Stimulated activated CD8-positive, alpha-beta memory T cell treated with anti-CD3 and anti-CD28 coated beads, Interleukin-12 subunit alpha, Interleukin-12 subunit beta, amount 100 ng/mL, for 4 hours (primary cell): ENCODE data around the gene COMMD4.
A peak's percentile ranks its signal among the peaks of the same experiment; 100 is the strongest.
"Not testable (repeated sequence)": the region's sequence is repeated elsewhere in the genome, so short reads cannot be mapped to it uniquely, and the experiment has no call there.

Experiments
- DNase-seq: peaks from one replicate; pipeline ENCODE4 v3.0.0-alpha.2; 2020; ENCODE audit warnings: low read depth

Gene COMMD4

GRCh38 chr15:75332093-75332492 is 3.8 kb upstream of the COMMD4 start:
- not testable (repeated sequence) for DNase-seq

- DNase-seq = not testable (repeated sequence)
Observed at GRCh38 chr15:75333654-75334419, 2.0 kb upstream of the COMMD4 start.

DNA sequence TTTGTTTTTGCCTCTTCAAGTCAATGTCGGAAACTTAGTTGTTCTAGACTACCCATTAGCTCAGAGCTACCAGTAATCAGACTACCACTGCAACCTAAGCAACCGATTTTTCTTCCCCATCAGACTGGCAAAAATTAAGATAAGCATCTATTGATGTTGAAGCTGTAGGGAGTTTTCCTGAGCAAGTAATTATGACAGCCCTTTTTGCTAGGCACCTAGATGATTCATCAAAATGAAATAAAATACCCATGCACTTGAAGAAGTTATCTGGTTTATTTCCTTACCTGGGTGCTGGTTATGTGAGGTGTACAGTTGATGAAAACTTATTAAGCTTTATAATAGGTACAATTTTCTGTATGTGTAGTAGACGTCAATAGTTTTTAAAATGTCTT is 554 bp upstream of the COMMD4 start:
- DNase-seq = no peak

DNA sequence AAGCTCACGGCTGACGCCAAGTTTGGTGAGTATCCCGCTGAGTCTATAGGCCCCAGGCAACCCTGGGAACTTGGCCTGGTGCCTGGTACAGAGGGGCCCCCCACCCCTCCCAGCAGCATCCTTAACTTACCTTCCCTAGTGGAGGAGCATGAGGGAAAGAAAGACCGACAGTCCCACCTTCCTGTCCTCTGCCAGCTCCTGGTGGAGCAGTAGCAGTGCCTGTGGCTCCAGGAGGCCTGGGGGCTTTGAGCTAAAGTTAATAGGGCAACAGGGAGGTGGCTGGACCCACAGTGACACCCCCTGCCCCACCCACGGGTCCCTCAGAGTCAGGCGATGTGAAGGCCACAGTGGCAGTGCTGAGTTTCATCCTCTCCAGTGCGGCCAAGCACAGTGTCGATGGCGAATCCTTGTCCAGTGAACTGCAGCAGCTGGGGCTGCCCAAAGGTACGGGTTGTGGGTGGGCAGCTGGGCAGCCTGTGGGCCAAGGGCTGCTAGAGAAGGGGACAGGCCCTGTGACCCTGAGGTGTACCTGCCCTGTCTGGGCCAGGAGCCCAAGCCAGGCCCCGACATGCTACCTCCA is 2.9 kb downstream of the COMMD4 start:
- no peak for DNase-seq

GRCh38 chr15:75339531-75340240 is 3.8 kb downstream of the COMMD4 start:
- no peak for DNase-seq

DNA sequence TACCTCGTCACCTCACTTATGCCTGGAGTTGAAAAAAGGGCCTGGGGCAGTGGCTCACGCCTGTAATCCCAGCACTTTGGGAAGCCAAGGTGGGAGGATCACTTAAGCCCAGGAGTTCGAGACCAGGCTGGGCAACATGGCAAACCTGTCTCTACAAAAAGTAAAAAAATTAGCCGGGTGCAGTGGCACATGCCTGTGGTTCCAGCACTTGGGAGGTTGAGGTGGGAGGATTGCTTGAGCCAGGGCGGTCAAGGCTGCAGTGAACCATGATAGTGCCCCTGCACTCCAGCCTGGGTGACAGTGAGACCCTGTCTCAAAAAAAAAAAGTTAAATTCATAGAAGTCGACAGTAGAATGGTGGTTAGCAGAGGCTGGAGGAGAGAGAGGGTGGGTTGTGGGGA is 6.4 kb downstream of the COMMD4 start:
- no peak for DNase-seq

GRCh38 chr15:75343953-75344352 is 8.1 kb downstream of the COMMD4 start:
- DNase-seq = not testable (repeated sequence)

DNA sequence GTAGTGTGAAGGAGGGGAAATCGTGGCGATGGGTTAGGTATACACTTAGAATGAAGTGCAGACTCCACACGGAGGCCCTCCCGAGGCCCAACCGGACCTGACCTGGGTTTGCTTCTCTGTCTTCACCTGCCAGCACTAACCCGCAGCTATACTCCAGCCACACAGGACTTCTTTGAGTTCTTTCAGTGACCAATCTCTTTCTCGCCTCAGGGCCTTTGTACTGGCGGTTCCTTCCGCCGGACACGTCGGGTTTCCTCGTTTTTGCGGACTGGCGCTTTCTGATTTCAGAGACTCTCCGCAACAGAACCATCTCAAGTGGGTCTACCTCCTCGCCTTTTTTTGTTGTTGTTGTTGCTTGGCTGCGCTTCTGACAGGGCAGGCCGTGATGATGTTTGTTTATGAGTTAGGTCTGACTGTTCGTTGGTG is 10.9 kb downstream of the COMMD4 start, which contains the start of gene NEIL1:
TSS of gene NEIL1 (plus strand) at position 244 of the 426 bp plus-strand sequence. CDS start 1,867 bp downstream, outside the sequence.
- no peak for DNase-seq

GRCh38 chr15:75347222-75348033 is 11.6 kb downstream of the COMMD4 start:
- peak; percentile 25 for DNase-seq

GRCh38 chr15:75348034-75348561 is 12.2 kb downstream of the COMMD4 start:
- DNase-seq = no peak

- no peak for DNase-seq
Observed at GRCh38 chr15:75348562-75349350, 12.9 kb downstream of the COMMD4 start.

DNA sequence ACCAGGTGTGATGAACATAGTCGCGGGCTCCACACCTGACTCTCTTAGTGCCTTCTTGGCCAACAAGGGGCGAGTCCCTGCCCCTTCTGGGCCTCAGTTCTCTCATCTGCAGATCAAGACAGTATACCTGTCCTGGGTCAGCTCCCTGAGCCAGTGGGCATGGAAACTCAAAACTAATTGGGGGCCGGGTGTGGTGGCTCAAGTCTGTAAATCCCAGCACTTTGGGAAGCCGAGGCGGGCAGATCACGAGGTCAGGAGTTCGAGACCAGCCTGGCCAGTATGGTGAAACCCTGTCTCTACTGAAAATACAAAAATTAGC is 13.4 kb downstream of the COMMD4 start:
- not testable (repeated sequence) for DNase-seq

DNA sequence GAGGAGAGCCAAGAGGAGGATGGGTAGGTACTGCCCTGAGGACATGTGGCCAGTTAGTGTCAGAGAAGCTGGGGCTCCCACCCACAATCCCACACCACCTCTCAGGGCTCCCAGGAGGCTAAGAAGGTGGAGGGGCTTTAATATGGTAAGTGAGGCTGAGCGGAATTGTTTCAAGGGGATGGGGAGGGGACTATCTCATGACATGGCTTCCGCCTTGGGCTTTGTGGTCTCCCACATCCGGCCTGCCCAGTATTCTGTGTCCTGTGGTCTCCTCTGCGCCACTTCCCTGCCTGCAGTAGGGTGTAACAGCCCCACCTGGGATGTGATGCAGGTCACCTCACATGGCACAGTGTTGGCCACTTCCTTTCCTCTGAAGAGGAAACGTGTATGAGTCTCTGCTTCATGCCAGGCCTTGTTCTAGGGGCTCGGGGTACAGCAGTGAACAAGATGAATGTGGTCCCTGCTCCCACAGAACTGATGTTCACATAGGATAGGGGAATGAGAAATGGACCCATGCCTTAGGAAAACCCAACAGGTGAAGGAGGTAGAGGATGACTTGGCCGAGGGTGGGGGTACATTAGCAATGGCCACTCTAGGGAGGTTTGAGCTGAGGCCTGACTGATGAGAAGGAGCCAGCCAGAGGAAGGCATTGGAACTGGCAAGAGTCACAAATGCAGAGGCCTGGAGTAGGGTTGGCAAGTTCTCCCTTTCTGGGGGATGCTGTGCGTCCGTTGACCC is 14.2 kb downstream of the COMMD4 start:
- DNase-seq = peak; percentile 58

DNA sequence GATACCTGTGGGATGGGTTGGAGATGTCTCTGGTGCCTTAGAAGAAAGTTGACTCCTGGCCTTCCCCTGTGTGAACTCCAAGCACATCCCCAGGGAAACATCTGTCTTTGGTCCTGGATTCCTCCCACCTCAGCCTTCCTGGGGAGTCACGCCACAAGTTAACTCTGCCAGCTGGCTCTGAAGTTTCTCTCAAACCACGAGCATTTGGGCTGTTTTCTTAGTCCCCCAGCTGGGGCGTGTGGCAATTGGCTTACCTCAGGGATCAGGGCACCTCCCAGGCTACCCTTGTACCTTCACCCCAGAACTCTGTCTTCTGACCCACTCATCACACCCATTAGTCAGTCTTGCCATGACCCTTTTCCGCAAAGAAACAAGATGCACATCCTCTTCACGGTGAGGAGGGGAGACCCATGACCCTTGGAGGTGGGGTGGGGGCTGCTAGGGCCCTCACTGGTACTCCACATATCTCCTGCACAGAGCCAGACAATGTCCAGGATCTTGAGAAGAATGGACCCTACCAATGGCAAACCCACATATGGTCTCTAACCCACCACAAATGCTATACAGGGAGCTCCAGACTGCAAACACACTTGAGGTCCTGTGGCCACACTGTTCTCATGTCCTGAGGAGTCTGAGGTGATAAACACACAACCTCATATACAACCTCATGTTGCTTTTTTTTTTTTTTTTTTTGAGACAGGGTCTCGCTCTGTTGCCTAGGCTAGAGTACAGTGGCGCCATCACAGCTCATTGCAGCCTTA is 14.9 kb downstream of the COMMD4 start:
- no peak for DNase-seq

GRCh38 chr15:75352186-75353080 is 16.6 kb downstream of the COMMD4 start:
- DNase-seq = no peak

DNA sequence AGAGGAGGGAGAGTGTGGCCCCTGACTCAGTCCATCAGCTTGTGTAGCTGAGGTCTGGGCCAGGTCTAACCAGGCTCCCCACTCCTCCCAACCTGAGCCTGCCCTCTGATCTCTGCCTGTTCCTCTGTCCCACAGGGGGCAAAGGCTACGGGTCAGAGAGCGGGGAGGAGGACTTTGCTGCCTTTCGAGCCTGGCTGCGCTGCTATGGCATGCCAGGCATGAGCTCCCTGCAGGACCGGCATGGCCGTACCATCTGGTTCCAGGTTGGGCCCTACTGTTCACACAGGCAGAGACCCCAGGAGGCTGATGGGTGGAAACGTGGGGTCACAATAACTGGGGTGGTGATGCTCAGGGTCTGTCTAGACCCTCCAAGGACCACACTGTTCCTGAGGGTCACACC is 17.7 kb downstream of the COMMD4 start:
- DNase-seq = no peak

DNA sequence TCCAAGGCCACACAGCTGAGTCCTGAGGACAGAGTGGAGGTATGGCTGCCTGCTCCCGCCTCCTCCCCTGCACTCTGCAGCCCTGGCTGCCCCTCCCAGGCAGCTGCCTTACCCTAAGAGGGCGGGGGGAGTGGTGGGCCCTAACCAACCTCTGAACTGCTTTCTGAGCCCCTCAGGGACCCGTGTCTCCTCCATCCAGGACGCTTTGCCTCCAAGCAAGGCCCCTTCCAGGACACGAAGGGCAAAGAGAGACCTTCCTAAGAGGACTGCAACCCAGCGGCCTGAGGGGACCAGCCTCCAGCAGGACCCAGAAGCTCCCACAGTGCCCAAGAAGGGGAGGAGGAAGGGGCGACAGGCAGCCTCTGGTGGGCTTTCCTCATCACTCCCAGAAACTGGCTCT is 18.6 kb downstream of the COMMD4 start:
- DNase-seq = no peak

DNA sequence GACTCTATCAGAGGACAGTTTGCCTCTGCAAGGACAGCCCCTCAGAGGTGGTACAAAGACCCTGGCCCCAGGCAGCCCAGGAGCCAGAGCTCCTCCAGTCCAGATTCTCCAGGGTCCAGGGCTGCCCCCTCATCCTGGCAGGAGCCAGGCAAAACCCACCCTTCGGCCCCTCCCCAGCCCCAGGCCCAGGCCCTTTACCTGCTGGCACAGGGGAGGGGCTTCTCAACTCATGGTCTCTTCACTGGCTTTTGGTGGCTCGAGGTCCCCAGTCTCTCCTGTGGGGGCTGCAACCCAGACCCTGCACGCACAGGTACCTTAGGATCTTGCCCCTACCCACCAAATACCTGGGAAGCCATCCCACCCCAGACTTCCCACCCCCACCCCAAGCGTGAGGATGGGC is 19.5 kb downstream of the COMMD4 start:
- no peak for DNase-seq

- DNase-seq = no peak
Observed at GRCh38 chr15:75356006-75356405, 20.1 kb downstream of the COMMD4 start.
